ENCODE data around the gene KCNG2. TPM values are rescaled to one million over a fixed set of nuclear protein-coding genes. Genes with fewer than 3 reads are reported as not detected.
A peak's percentile ranks its signal among the peaks of the same experiment; 100 is the strongest.

Gene KCNG2
- total RNA-seq, 2 experiments from 2014 or later = not detected

DNA sequence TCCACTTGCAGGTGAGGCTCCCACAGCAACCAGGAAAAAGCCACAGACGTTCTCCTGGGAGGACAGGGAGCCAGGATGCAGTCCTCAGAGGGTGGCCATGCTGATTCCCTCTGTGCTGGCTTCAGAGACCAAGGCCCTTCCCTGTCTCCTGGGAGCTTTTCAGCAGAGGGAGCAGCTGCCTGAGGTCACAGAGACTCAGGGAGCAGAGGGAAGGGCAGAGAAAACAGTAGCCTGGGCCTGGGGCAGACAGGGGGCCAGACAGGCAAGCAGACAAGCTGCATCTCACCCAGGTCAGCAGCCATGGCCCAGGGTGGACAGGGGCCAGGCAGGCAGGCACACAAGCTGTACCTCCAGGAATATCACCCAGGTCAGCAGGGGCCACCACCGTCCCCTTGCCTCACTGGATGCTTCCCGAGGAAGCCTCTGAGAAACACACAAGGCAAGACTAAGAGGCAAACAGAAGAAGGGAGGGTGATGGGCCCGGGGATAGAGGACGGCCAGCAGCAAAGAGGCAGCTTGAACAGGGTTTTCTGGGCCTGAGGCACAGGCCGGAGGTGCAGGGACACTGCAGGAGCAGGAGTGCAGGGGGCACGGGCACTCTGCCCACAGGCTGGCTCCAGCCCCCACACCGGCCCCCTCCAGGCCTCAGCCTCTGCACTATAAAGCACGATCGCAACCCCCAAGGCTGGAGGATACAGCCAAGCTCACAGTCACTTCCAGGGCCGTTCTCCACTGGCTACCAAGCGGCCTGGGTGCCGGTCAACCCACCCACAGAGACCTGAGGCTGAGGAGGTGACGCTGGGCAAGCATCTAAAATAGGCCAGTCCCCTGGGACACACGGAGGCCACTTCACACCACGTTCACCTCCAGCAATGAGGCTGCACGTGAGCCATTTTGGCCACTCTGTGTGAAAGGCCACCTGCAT is 147.6 kb downstream of the KCNG2 start:
- CTCF ChIA-PET = no interaction called here
- no peak overlapping the region for H3K27ac ChIP-seq (ENCODE audit: low read depth in 1 of 2, low read length in 2 of 2)
- no peak for ATAC-seq (ENCODE audit: poor library complexity)
- H3K4me1 Mint-ChIP-seq (ENCODE audit: low read depth) = peaks cover 44% of the 10 kb centered on the region
- no peak for TF ChIP-seq CTCF (IDR thresholded peaks at IDR 0.05)
- H3K9me3 ChIP-seq (ENCODE audit: control insufficient read depth in 1 of 2, insufficient read depth in 1 of 2, low read length in 2 of 2) = no peaks in the 10 kb centered on the region
- no peak for DNase-seq
- H3K36me3 Mint-ChIP-seq (ENCODE audit: low read depth) = peaks cover 42% of the 10 kb centered on the region
- H3K9me3 Mint-ChIP-seq = no peaks in the 10 kb centered on the region
- peaks cover 49% of the 10 kb centered on the region for H3K4me1 ChIP-seq (ENCODE audit: insufficient read depth, low read length)
- POLR2A ChIA-PET = no interaction called here
- no peak overlapping the region for H3K4me3 Mint-ChIP-seq
- peak overlapping the region; percentile 58 for H3K27ac Mint-ChIP-seq
- no peaks in the 10 kb centered on the region for H3K27me3 Mint-ChIP-seq
- intact Hi-C loops (cut with DNase I, micrococcal nuclease) = no loop called here
- H3K36me3 ChIP-seq (ENCODE audit: insufficient read depth, low read length) = peaks cover 31% of the 10 kb centered on the region
- no peak overlapping the region for H3K4me3 ChIP-seq (ENCODE audit: low read length)
- H3K27me3 ChIP-seq (ENCODE audit: control insufficient read depth in 1 of 2, insufficient read depth in 2 of 2, low read length in 2 of 2) = no peaks in the 10 kb centered on the region

DNA sequence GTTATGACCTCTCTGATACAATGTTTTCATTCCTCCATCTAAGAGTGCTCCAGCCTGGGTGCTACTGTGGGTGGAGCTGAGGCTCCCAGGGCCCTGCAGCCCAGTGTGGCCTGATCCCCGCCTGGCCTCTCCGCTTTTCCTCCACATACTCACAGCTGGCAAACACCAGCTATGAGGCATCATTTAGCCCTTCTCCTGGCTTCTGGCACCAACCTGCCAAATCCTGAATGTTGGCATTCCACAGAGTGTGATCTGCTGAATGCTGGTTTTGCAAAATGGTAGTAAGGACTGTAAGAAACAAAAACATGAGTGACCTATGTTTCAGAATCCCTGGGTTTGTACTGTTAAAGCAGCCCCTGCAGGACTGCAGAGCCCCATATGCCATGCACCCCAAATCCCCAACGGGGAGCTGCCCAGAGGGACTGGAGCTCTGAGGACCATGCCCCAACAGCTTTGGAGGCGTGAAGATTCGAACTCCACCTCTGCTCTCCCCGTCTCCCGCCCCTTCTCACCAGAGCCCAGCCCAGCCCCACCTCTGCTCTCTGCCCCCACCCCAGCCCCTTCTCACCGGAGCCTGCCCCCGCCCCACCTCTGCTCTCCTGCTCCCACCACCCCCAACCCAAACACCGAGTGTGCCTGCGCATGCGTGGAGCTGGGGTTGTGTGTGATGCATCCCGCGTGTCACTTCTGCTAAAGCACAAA is 149.5 kb downstream of the KCNG2 start:
- Histone ChIP-seq H3K27me3 (ENCODE audit: control insufficient read depth in 1 of 2, insufficient read depth in 2 of 2, low read length in 2 of 2) (no peaks in the 10 kb centered on the region), H3K9me3 (ENCODE audit: control insufficient read depth in 1 of 2, insufficient read depth in 1 of 2, low read length in 2 of 2) (no peaks in the 10 kb centered on the region), H3K36me3 (ENCODE audit: insufficient read depth, low read length) (peaks cover 14% of the 10 kb centered on the region), H3K27ac (ENCODE audit: low read depth in 1 of 2, low read length in 2 of 2) (no peak overlapping the region), H3K4me3 (ENCODE audit: low read length) (no peak overlapping the region), H3K4me1 (ENCODE audit: insufficient read depth, low read length) (peaks cover 57% of the 10 kb centered on the region)
- Mint-ChIP-seq H3K4me1 (ENCODE audit: low read depth) (peaks cover 47% of the 10 kb centered on the region), H3K27me3 (no peaks in the 10 kb centered on the region), H3K36me3 (ENCODE audit: low read depth) (peaks cover 29% of the 10 kb centered on the region), H3K9me3 (no peaks in the 10 kb centered on the region), H3K27ac (no peak overlapping the region), H3K4me3 (no peak overlapping the region)
- DNase-seq = no peak
- TF ChIP-seq CTCF (IDR thresholded peaks at IDR 0.05) = no peak
- ChIA-PET CTCF (no interaction called here), POLR2A (no interaction called here)
- intact Hi-C loops (cut with DNase I, micrococcal nuclease) = no loop called here
- no peak for ATAC-seq (ENCODE audit: poor library complexity)

- POLR2A ChIA-PET = interaction anchor here (0.7 kb wide), 1 partner anchor 19 kb away, joined by 3 read pairs; no protein-coding TSS in a partner anchor
- peak overlapping the region; percentile 34 for H3K4me3 Mint-ChIP-seq
These were observed 150.3 kb downstream of the KCNG2 start for GRCh38 chr18:79947881-79948610.

More at GRCh38 chr18:79947881-79948610, 150.3 kb downstream of the KCNG2 start:
- DNase-seq (no peak), ATAC-seq (ENCODE audit: poor library complexity) (no peak)
- intact Hi-C loops (cut with DNase I, micrococcal nuclease) = no loop called here
- H3K36me3 Mint-ChIP-seq (ENCODE audit: low read depth) = peaks cover 20% of the 10 kb centered on the region
- TF ChIP-seq CTCF (IDR thresholded peaks at IDR 0.05) = no peak
- H3K4me1 Mint-ChIP-seq (ENCODE audit: low read depth) = peaks cover 47% of the 10 kb centered on the region
- H3K27me3 Mint-ChIP-seq = no peaks in the 10 kb centered on the region
- no peak overlapping the region for H3K27ac Mint-ChIP-seq
- peaks cover 5% of the 10 kb centered on the region for H3K36me3 ChIP-seq (ENCODE audit: insufficient read depth, low read length)
- H3K27me3 ChIP-seq (ENCODE audit: control insufficient read depth in 1 of 2, insufficient read depth in 2 of 2, low read length in 2 of 2) = no peaks in the 10 kb centered on the region
- CTCF ChIA-PET = no interaction called here
- no peaks in the 10 kb centered on the region for H3K9me3 Mint-ChIP-seq
- no peak overlapping the region for H3K4me3 ChIP-seq (ENCODE audit: low read length)
- no peak overlapping the region for H3K27ac ChIP-seq (ENCODE audit: low read depth in 1 of 2, low read length in 2 of 2)
- peaks cover 59% of the 10 kb centered on the region for H3K4me1 ChIP-seq (ENCODE audit: insufficient read depth, low read length)
- no peaks in the 10 kb centered on the region for H3K9me3 ChIP-seq (ENCODE audit: control insufficient read depth in 1 of 2, insufficient read depth in 1 of 2, low read length in 2 of 2)

Measured in CD4-positive, alpha-beta T cell (primary cell).